Measurements from ENCODE around the gene CHRND. TPM values are rescaled to one million over a fixed set of nuclear protein-coding genes. Genes with fewer than 3 reads are reported as not detected.

CHRND gene
- total and polyA plus RNA-seq, 4 donors: not detected

DNA sequence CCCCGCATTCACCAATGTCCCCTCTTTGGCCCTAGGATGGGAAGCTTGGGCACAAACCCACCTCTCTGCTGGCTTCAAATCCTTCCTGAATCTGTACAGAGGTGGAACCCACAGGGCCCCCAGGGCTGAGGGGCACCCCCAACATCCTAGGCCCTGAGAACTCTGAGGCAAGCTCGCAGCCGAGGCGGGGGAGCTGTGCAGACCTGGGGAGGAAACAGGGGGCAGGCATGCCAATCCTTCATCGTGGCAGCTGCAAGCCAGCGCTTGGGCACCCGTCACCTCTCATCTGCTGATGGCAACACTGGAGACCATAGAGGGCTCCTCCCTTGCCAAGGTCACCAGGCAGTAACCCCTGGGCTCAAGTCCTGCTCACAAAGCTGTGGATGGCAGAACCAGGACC, 49.2 kb upstream of the CHRND start:
- H3K36me3 ChIP-seq (ENCODE audit: control insufficient read depth in 4 of 4, insufficient read depth in 3 of 4, low read depth in 1 of 4, low read length in 3 of 4): no peaks in the 10 kb centered on the region
- peaks cover 0 to 3% (median 0%) of the 10 kb centered on the region in 4 donors for H3K27me3 ChIP-seq (ENCODE audit: control insufficient read depth in 4 of 4, insufficient read depth in 4 of 4, low read length in 3 of 4)
- no peaks in the 10 kb centered on the region for H3K4me1 ChIP-seq (ENCODE audit: control insufficient read depth in 4 of 4, insufficient read depth in 4 of 4, low read length in 3 of 4)
- WGBS: 94% methylated on average over 7 of the region's 7 CpGs
- TF ChIP-seq, protein P1, sequence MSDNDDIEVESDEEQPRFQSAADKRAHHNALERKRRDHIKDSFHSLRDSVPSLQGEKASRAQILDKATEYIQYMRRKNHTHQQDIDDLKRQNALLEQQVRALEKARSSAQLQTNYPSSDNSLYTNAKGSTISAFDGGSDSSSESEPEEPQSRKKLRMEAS (IDR thresholded peaks at IDR 0.05): no peak
- TF ChIP-seq HNF4G (IDR thresholded peaks at IDR 0.05): no peak
- H3K9me3 ChIP-seq (ENCODE audit: control insufficient read depth in 4 of 4, low read length in 3 of 4): no peaks in the 10 kb centered on the region
- DNase-seq (ENCODE audit: low spot score): no peak
- H3K4me3 ChIP-seq (ENCODE audit: low read depth in 1 of 3, low read length in 3 of 3): no peak overlapping the region
- no peak overlapping the region for H3K9ac ChIP-seq (ENCODE audit: low read depth in 1 of 2, low read length in 2 of 2)
- no peak overlapping the region for H3K27ac ChIP-seq (ENCODE audit: low read depth in 1 of 2, low read length in 2 of 2)

DNA sequence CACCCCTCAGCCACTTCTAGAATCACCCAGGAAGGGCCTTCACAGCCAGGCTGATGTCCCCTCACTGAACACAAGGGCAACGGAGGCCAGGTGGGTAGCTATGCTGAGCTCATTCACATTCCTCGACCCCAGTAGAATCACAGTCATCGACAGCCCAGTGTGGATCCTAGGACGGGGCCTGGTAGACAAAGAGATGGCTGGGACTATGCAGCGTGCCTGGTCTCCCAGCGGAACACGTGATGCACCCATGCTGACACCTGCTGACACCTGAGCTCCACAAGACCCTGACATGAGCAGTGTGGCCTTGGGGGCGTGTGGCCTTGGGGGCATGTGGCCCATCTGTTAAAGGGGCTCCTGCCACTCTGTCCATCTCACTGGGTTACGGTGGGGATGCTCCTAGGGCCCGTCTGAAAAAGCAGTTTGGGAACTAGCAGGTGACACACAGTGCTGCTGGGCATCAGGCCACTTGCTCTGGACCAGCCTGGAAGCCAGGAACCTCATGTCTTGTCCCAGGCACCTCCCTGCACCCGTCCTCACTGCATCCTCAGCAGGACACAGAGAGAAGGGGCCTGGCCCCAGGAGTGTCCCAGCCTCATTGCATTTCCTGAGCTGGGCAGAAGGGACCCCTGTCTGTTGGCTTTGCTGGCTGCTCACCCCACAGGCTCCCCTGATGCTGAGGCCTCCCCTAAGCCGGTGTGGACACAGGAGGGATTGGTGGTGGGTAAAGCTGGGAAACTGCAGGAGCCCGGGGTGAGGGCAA, 48.0 kb upstream of the CHRND start:
- Histone ChIP-seq H3K9me3 (ENCODE audit: control insufficient read depth in 4 of 4, low read length in 3 of 4) (no peaks in the 10 kb centered on the region), H3K36me3 (ENCODE audit: control insufficient read depth in 4 of 4, insufficient read depth in 3 of 4, low read depth in 1 of 4, low read length in 3 of 4) (no peaks in the 10 kb centered on the region), H3K4me1 (ENCODE audit: control insufficient read depth in 4 of 4, insufficient read depth in 4 of 4, low read length in 3 of 4) (no peaks in the 10 kb centered on the region), H3K4me3 (ENCODE audit: low read depth in 1 of 3, low read length in 3 of 3) (no peak overlapping the region), H3K27me3 (ENCODE audit: control insufficient read depth in 4 of 4, insufficient read depth in 4 of 4, low read length in 3 of 4) (peaks cover 0 to 3% (median 0%) of the 10 kb centered on the region in 4 donors), H3K9ac (ENCODE audit: low read depth in 1 of 2, low read length in 2 of 2) (no peak overlapping the region), H3K27ac (ENCODE audit: low read depth in 1 of 2, low read length in 2 of 2) (no peak overlapping the region)
- no peak for TF ChIP-seq HNF4A (conservative IDR thresholded peaks at IDR 0.05)
- TF ChIP-seq EGR1 (IDR thresholded peaks at IDR 0.05; ENCODE audit: low read depth in 2 of 2): no peak
- TF ChIP-seq, protein P2, sequence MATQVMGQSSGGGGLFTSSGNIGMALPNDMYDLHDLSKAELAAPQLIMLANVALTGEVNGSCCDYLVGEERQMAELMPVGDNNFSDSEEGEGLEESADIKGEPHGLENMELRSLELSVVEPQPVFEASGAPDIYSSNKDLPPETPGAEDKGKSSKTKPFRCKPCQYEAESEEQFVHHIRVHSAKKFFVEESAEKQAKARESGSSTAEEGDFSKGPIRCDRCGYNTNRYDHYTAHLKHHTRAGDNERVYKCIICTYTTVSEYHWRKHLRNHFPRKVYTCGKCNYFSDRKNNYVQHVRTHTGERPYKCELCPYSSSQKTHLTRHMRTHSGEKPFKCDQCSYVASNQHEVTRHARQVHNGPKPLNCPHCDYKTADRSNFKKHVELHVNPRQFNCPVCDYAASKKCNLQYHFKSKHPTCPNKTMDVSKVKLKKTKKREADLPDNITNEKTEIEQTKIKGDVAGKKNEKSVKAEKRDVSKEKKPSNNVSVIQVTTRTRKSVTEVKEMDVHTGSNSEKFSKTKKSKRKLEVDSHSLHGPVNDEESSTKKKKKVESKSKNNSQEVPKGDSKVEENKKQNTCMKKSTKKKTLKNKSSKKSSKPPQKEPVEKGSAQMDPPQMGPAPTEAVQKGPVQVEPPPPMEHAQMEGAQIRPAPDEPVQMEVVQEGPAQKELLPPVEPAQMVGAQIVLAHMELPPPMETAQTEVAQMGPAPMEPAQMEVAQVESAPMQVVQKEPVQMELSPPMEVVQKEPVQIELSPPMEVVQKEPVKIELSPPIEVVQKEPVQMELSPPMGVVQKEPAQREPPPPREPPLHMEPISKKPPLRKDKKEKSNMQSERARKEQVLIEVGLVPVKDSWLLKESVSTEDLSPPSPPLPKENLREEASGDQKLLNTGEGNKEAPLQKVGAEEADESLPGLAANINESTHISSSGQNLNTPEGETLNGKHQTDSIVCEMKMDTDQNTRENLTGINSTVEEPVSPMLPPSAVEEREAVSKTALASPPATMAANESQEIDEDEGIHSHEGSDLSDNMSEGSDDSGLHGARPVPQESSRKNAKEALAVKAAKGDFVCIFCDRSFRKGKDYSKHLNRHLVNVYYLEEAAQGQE (IDR thresholded peaks at IDR 0.05): no peak
- TF ChIP-seq FOXA2 (IDR thresholded peaks at IDR 0.05): no peak
- TF ChIP-seq YY1 (IDR thresholded peaks at IDR 0.05): no peak
- no peak for TF ChIP-seq GABPA (IDR thresholded peaks at IDR 0.05 in 1 of 2, conservative IDR thresholded peaks at IDR 0.05 in 1 of 2)
- TF ChIP-seq RXRA (IDR thresholded peaks at IDR 0.05): no peak
- TF ChIP-seq, protein P3, sequence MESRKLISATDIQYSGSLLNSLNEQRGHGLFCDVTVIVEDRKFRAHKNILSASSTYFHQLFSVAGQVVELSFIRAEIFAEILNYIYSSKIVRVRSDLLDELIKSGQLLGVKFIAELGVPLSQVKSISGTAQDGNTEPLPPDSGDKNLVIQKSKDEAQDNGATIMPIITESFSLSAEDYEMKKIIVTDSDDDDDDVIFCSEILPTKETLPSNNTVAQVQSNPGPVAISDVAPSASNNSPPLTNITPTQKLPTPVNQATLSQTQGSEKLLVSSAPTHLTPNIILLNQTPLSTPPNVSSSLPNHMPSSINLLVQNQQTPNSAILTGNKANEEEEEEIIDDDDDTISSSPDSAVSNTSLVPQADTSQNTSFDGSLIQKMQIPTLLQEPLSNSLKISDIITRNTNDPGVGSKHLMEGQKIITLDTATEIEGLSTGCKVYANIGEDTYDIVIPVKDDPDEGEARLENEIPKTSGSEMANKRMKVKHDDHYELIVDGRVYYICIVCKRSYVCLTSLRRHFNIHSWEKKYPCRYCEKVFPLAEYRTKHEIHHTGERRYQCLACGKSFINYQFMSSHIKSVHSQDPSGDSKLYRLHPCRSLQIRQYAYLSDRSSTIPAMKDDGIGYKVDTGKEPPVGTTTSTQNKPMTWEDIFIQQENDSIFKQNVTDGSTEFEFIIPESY (IDR thresholded peaks at IDR 0.05): no peak
- WGBS: 90% methylated on average over 13 of the region's 13 CpGs
- DNase-seq (ENCODE audit: low spot score): no peak

All from liver (tissue), 9 donors.